Peyer's patch (tissue), 4 donors: ENCODE measurements around the gene SLC50A1. TPM values are rescaled to one million over a fixed set of nuclear protein-coding genes. Genes with fewer than 3 reads are reported as not detected.
"Not testable (repeated sequence)": the region's sequence is repeated elsewhere in the genome, so short reads cannot be mapped to it uniquely, and the experiment has no call there.

Experiments
- DNase-seq, 3 donors: peaks; one replicate each; pipeline ENCODE4 v3.0.0-alpha.2; 2017 to 2019
- H3K27ac ChIP-seq, 4 donors: fragments of 200-600 bp; sonication (generic); one replicate each; pipeline ENCODE4 v1.5.1; 2016 to 2019
- H3K27me3 ChIP-seq, 2 donors: fragments of 200-600 bp; sonication (generic); one replicate each; pipeline ENCODE4 v1.5.1; 2019
- H3K36me3 ChIP-seq, 3 donors: fragments of 200-600 bp; sonication (generic); one replicate each; pipeline ENCODE4 v1.5.1; 2016 to 2019
- H3K4me1 ChIP-seq, 4 donors: fragments of 200-600 bp; sonication (generic); one replicate each; pipeline ENCODE4 v1.5.1; 2016 to 2019
- H3K4me3 ChIP-seq, 4 donors: fragments of 200-600 bp; sonication (generic); 1 replicate in 3 of 4; 2 replicates in 1 of 4; pipeline ENCODE4 v1.5.1; 2016 to 2019; ENCODE audit warnings: mild to moderate bottlenecking in 1 of 4
- H3K9me3 ChIP-seq, 4 donors: fragments of 200-600 bp; sonication (generic); one replicate each; pipeline ENCODE4 v1.5.1; 2016 to 2019; ENCODE audit warnings: mild to moderate bottlenecking in 1 of 4
- CTCF ChIP-seq, 6 experiments: fragments of 450-650 bp in 4 of 6; fragments of 200-600 bp in 2 of 6; sonication (generic) in 1 of 6; IDR thresholded peaks; one replicate each; pipeline ENCODE4 v1.5.1; 2017 to 2019; ENCODE audit warnings: antibody characterized with exemption in 6 of 6, mild to moderate bottlenecking in 3 of 6, moderate library complexity in 1 of 6
- POLR2A ChIP-seq, 2 donors: fragments of 450-650 bp; IDR thresholded peaks; one replicate each; pipeline ENCODE4 v1.5.1; 2017; ENCODE audit warnings: antibody characterized with exemption in 2 of 2, mild to moderate bottlenecking in 2 of 2, moderate library complexity in 2 of 2
- total RNA-seq, 4 donors: library from RNA; depleted of rRNA; stranded (reverse); fragments of >200 nt; gene quantifications; one replicate each; pipeline ENCODE4 v1.1.0, GENCODE V29; 2016

The SLC50A1 gene
- total RNA-seq, 4 donors from 2014 or later: 42.5 to 83.3 (median 46.7) TPM

GRCh38 chr1:155140630-155140953 lies 4.9 kb downstream of the SLC50A1 start:
- no peaks in the 10 kb centered on the region for H3K27me3 ChIP-seq
- no peak for DNase-seq
- peaks cover 0 to 4% (median 0%) of the 10 kb centered on the region in 3 donors for H3K36me3 ChIP-seq
- peak overlapping the region; percentile 56 to 84 (median 60) for H3K4me3 ChIP-seq
- H3K27ac ChIP-seq: peak overlapping the region in 3 of 4 donors; percentile 80 to 93 (median 92)
- peaks cover 0 to 33% (median 7%) of the 10 kb centered on the region in 4 donors for H3K4me1 ChIP-seq
- TF ChIP-seq POLR2A (IDR thresholded peaks at IDR 0.05) (no peak), CTCF (IDR thresholded peaks at IDR 0.05) (no peak)
- H3K9me3 ChIP-seq: no peaks in the 10 kb centered on the region

GRCh38 chr1:155141749-155142148 lies 6.1 kb downstream of the SLC50A1 start:
- Histone ChIP-seq H3K36me3 (peaks cover 0 to 4% (median 0%) of the 10 kb centered on the region in 3 donors), H3K4me1 (peaks cover 0 to 30% (median 6%) of the 10 kb centered on the region in 4 donors), H3K27me3 (no peaks in the 10 kb centered on the region), H3K9me3 (no peaks in the 10 kb centered on the region), H3K4me3 (no peak overlapping the region), H3K27ac (no peak overlapping the region)
- TF ChIP-seq POLR2A (IDR thresholded peaks at IDR 0.05) (no peak), CTCF (IDR thresholded peaks at IDR 0.05) (no peak)
- DNase-seq: no peak

GRCh38 chr1:155145491-155145890 lies 9.8 kb downstream of the SLC50A1 start:
- Histone ChIP-seq H3K4me3 (no peak overlapping the region), H3K27me3 (no peaks in the 10 kb centered on the region), H3K27ac (no peak overlapping the region), H3K9me3 (no peaks in the 10 kb centered on the region), H3K36me3 (no peaks in the 10 kb centered on the region), H3K4me1 (peaks cover 0 to 2% (median 0%) of the 10 kb centered on the region in 4 donors)
- TF ChIP-seq CTCF (IDR thresholded peaks at IDR 0.05): no peak
- no peak for TF ChIP-seq POLR2A (IDR thresholded peaks at IDR 0.05)
- no peak for DNase-seq

- H3K36me3 ChIP-seq, H3K27ac ChIP-seq, H3K27me3 ChIP-seq, H3K9me3 ChIP-seq, H3K4me3 ChIP-seq, DNase-seq, H3K4me1 ChIP-seq: not testable (repeated sequence)
Observed at GRCh38 chr1:155155996-155156643, 20.5 kb downstream of the SLC50A1 start.

- no peaks in the 10 kb centered on the region for H3K4me1 ChIP-seq
- H3K9me3 ChIP-seq: no peaks in the 10 kb centered on the region
- TF ChIP-seq CTCF (IDR thresholded peaks at IDR 0.05): no peak
- no peak for TF ChIP-seq POLR2A (IDR thresholded peaks at IDR 0.05)
- no peak for DNase-seq
- no peaks in the 10 kb centered on the region for H3K36me3 ChIP-seq
- no peak overlapping the region for H3K27ac ChIP-seq
- no peaks in the 10 kb centered on the region for H3K27me3 ChIP-seq
- no peak overlapping the region for H3K4me3 ChIP-seq
Observed at GRCh38 chr1:155158991-155159390, 23.3 kb downstream of the SLC50A1 start.

- Histone ChIP-seq H3K4me3 (no peak overlapping the region), H3K36me3 (no peaks in the 10 kb centered on the region), H3K27me3 (no peaks in the 10 kb centered on the region), H3K27ac (no peak overlapping the region), H3K4me1 (no peaks in the 10 kb centered on the region), H3K9me3 (no peaks in the 10 kb centered on the region)
- no peak for DNase-seq
- TF ChIP-seq POLR2A (IDR thresholded peaks at IDR 0.05) (no peak), CTCF (IDR thresholded peaks at IDR 0.05) (no peak)
Observed at GRCh38 chr1:155160128-155160527, 24.5 kb downstream of the SLC50A1 start.

- not testable (repeated sequence) for H3K27me3 ChIP-seq, H3K9me3 ChIP-seq, H3K27ac ChIP-seq, H3K4me3 ChIP-seq, H3K36me3 ChIP-seq, DNase-seq
- H3K4me1 ChIP-seq: peaks cover 0 to 12% (median 4%) of the 10 kb centered on the region in 4 donors
Observed at GRCh38 chr1:155162631-155163030, 27.0 kb downstream of the SLC50A1 start.

GRCh38 chr1:155163785-155164184 lies 28.1 kb downstream of the SLC50A1 start:
- H3K4me3 ChIP-seq, H3K27me3 ChIP-seq, H3K36me3 ChIP-seq, H3K27ac ChIP-seq, DNase-seq, H3K9me3 ChIP-seq: not testable (repeated sequence)
- peaks cover 0 to 18% (median 5%) of the 10 kb centered on the region in 4 donors for H3K4me1 ChIP-seq

- H3K4me3 ChIP-seq, H3K9me3 ChIP-seq, H3K36me3 ChIP-seq, H3K27ac ChIP-seq, H3K27me3 ChIP-seq: not testable (repeated sequence)
- peak in 1 of 3 donors; percentile 4 for DNase-seq
- H3K4me1 ChIP-seq: peaks cover 0 to 18% (median 5%) of the 10 kb centered on the region in 4 donors
Observed at GRCh38 chr1:155164625-155165024, 29.0 kb downstream of the SLC50A1 start.
